ENCODE results near the gene OSTN. TPM values are rescaled to one million over a fixed set of nuclear protein-coding genes. Genes with fewer than 3 reads are reported as not detected.

OSTN gene
- total RNA-seq, 2 donors from 2014 or later: not detected

- Mint-ChIP-seq H3K36me3 (no peaks in the 10 kb centered on the region), H3K9me3 (no peaks in the 10 kb centered on the region), H3K27ac (no peak overlapping the region)
- DNase-seq (ENCODE audit: low spot score in 2 of 2) (no peak), ATAC-seq (no peak)
Observed at GRCh38 chr3:191282251-191283185, 83.5 kb downstream of the OSTN start.

DNA sequence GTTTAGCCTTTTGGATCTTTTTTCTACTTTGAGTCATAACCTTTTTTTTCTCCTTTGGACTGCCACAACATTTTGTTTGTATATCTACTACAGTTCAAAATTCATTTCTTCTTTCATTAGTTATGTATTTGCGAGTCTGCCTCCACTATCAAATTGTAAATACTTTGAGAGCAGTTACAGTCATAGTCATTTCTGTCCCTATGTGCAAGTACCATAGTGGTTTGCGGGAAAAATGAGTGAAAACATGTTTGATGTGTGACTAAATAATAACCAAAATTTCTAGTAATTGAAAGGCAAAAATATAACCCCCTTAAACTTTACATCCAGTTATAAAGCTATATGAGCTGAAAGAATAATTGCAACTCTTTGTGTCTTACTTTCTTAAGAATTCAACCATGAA, 84.4 kb downstream of the OSTN start:
- Mint-ChIP-seq H3K27ac (no peak overlapping the region), H3K9me3 (no peaks in the 10 kb centered on the region), H3K36me3 (no peaks in the 10 kb centered on the region)
- ATAC-seq: no peak
- DNase-seq (ENCODE audit: low spot score in 2 of 2): no peak

DNA sequence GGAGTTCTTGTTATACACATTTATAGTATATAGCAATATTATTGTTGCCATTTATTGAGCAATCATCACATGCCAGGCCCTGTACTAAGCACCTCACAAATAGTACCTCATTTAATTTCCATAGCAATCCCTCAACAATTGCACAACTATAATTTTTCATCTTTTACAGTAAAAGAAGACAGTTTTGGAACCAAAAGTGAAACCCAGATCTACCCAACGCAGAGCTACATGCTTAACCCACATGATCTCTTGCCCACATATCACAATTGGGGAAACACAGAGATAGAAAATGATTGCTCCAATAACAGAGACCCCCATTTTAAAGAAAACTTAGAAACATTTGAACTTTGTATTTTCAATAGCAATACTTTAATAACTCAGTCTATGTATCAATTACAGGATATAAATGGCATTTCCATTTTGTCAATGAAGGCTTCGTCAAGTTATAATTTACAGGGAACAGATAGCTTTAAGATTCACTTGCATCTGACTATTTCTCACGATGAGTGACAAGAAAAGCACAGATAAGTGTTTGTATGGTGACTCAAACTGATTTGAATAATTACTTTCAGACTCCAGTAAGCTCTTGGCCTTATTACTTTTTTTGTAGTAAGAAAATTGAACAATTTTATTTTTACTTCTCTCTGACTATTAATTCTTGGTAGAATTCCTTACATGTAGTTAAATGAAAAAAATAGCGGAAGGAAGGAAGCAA, 91.4 kb downstream of the OSTN start:
- H3K36me3 Mint-ChIP-seq: no peaks in the 10 kb centered on the region
- ATAC-seq: no peak
- no peaks in the 10 kb centered on the region for H3K9me3 Mint-ChIP-seq
- H3K27ac Mint-ChIP-seq: no peak overlapping the region
- DNase-seq (ENCODE audit: low spot score in 2 of 2): no peak

- H3K9me3 Mint-ChIP-seq: no peaks in the 10 kb centered on the region
- no peak for DNase-seq (ENCODE audit: low spot score in 2 of 2)
- no peak overlapping the region for H3K27ac Mint-ChIP-seq
- no peak for ATAC-seq
- no peaks in the 10 kb centered on the region for H3K36me3 Mint-ChIP-seq
Observed at GRCh38 chr3:191292243-191293015, 93.4 kb downstream of the OSTN start.

- Mint-ChIP-seq H3K36me3 (no peaks in the 10 kb centered on the region), H3K9me3 (no peaks in the 10 kb centered on the region), H3K27ac (no peak overlapping the region)
- DNase-seq (ENCODE audit: low spot score in 2 of 2): no peak
- ATAC-seq: no peak
Observed at GRCh38 chr3:191294291-191294690, 95.2 kb downstream of the OSTN start.

DNA sequence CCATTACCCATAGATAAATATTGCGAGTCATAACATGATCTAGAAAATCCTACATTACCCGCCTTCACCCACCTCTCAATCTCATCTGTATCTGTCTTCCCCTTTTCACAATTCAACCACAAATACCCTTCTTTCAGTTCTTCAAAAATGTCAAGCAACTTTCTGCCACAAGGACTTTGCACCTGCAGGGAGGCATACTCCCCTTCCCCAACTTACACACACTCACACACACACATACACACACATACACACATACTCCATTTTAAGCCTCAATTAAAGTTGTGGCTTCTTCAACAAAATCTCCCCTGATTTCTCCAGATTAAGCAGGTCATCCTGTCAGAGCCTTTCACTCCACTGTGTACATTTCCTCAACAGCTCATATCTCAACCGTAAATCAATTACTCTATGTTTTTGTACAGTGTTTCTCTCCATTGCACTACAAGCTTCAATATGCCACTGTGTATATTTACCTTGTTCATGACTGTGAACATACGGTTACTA, 97.0 kb downstream of the OSTN start:
- DNase-seq (ENCODE audit: low spot score in 2 of 2) (no peak), ATAC-seq (no peak)
- H3K36me3 Mint-ChIP-seq: no peaks in the 10 kb centered on the region
- no peaks in the 10 kb centered on the region for H3K9me3 Mint-ChIP-seq
- no peak overlapping the region for H3K27ac Mint-ChIP-seq

DNA sequence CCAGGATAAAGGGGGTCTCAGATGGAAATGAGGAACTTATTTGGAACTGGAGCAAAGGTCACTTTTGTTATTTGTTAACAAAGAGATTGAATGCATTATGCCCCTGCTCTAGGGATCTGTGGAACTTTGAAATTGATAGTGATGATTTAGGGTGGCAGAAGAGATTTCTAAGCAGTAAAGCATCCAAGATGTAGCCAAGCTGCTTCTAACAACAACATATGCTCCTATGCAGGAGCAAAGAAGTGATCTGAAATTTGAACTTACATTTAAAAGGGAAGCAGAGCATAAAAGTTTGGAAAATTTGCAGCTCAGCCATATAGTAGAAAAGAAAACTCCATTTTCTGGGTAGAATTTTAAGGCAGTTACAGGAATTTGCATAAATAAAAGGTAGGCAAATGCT, 99.8 kb downstream of the OSTN start:
- H3K9me3 Mint-ChIP-seq: no peaks in the 10 kb centered on the region
- no peak for ATAC-seq
- no peaks in the 10 kb centered on the region for H3K36me3 Mint-ChIP-seq
- no peak overlapping the region for H3K27ac Mint-ChIP-seq
- DNase-seq (ENCODE audit: low spot score in 2 of 2): no peak

GRCh38 chr3:191300422-191300821, 101.4 kb downstream of the OSTN start:
- no peaks in the 10 kb centered on the region for H3K9me3 Mint-ChIP-seq

DNA sequence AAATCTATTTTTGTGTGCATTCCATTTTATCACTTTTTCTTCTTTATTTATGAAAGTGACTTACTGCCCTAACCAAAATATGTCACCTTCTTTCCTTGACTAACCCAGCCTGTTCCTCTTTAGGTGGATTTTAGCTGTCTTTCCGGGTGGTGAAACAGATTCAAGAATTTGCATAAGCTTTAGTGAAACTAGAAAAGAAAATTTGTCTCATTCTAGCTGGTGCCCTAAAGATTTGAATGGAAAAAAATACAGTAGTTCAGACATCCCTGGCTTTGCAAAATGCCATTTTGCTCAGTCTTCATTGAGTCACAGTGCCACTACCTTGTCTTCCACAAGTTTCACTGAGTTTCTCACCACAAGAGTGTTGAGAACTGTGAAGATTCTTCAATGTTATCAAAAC, 102.0 kb downstream of the OSTN start:
- no peaks in the 10 kb centered on the region for H3K36me3 Mint-ChIP-seq
- ATAC-seq: no peak
- no peak overlapping the region for H3K27ac Mint-ChIP-seq
- DNase-seq (ENCODE audit: low spot score in 2 of 2): no peak
- H3K9me3 Mint-ChIP-seq: no peaks in the 10 kb centered on the region

More at GRCh38 chr3:191300422-191300821, 101.4 kb downstream of the OSTN start:
- ATAC-seq (no peak), DNase-seq (ENCODE audit: low spot score in 2 of 2) (no peak)
- H3K27ac Mint-ChIP-seq: no peak overlapping the region
- H3K36me3 Mint-ChIP-seq: no peaks in the 10 kb centered on the region

- Mint-ChIP-seq H3K9me3 (no peaks in the 10 kb centered on the region), H3K36me3 (no peaks in the 10 kb centered on the region), H3K27ac (no peak overlapping the region)
- DNase-seq (ENCODE audit: low spot score in 2 of 2) (no peak), ATAC-seq (no peak)
Observed at GRCh38 chr3:191301782-191302411, 102.9 kb downstream of the OSTN start.

DNA sequence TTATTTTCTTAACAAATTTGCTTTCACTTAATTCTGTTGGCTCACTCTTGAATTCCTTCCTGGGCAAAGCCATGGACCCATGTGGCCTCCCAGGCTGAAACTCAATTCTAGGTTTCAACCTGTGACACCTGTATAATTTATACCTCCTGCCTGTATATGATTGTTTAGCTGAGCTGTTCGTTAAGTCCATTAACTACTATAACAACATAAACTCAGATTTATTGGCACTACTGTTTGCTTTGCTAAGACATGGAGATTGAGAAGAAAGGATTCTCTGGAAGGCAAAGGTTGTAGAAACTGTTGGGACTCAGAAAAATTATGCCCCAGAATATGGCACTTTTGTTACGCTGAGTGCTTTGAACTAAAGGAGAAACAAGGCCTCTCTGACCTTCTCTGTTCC, 103.4 kb downstream of the OSTN start:
- ATAC-seq: no peak
- no peak overlapping the region for H3K27ac Mint-ChIP-seq
- DNase-seq (ENCODE audit: low spot score in 2 of 2): no peak
- no peaks in the 10 kb centered on the region for H3K9me3 Mint-ChIP-seq
- H3K36me3 Mint-ChIP-seq: no peaks in the 10 kb centered on the region

DNA sequence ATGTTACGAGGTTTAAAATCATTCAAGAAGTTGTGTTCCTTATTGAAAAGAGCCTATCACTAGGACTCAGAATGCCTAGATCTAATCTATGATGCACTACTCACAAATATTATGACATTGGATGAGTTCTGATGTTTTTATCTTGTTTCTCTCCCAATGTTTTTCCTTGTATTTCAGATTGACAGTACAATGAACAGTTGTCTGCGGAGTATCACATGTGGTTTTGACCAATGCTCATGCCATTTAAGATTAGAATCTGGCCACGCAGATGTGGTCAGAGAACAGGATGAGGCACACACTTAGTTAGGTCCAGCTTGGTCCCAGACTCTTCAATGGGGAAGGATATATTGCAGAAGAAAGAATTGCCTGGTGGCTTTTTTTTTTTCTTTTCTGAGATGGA, 104.6 kb downstream of the OSTN start:
- H3K9me3 Mint-ChIP-seq: no peaks in the 10 kb centered on the region
- H3K36me3 Mint-ChIP-seq: no peaks in the 10 kb centered on the region
- ATAC-seq: no peak
- no peak for DNase-seq (ENCODE audit: low spot score in 2 of 2)
- H3K27ac Mint-ChIP-seq: no peak overlapping the region

DNA sequence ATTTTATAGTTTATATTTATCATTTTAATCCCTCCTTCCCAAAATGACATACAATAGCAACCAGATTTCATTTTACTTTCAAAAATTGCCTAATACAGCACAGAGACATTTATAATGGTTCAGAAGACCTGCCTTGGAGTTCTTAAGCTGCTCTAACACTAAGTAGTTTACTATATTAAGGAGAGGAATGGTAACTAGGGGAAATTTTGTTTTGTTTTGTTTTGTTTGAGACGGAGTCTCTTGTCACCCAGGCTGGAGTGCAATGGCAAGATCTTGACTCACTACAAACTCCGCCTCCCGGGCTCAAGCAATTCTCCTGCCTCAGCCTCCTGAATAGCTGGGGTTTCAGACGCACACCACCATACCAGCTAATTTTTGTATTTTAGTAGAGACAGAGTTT, 107.4 kb downstream of the OSTN start:
- no peaks in the 10 kb centered on the region for H3K36me3 Mint-ChIP-seq
- no peak for DNase-seq (ENCODE audit: low spot score in 2 of 2)
- no peak for ATAC-seq
- H3K9me3 Mint-ChIP-seq: no peaks in the 10 kb centered on the region
- H3K27ac Mint-ChIP-seq: no peak overlapping the region

GRCh38 chr3:191307341-191307740, 108.3 kb downstream of the OSTN start:
- Mint-ChIP-seq H3K27ac (no peak overlapping the region), H3K36me3 (no peaks in the 10 kb centered on the region), H3K9me3 (no peaks in the 10 kb centered on the region)
- no peak for ATAC-seq
- no peak for DNase-seq (ENCODE audit: low spot score in 2 of 2)

- Mint-ChIP-seq H3K36me3 (no peaks in the 10 kb centered on the region), H3K27ac (no peak overlapping the region), H3K9me3 (peaks cover 2 to 3% of the 10 kb centered on the region in 2 donors)
- ATAC-seq (no peak), DNase-seq (ENCODE audit: low spot score in 2 of 2) (no peak)
Observed at GRCh38 chr3:191313296-191313695, 114.3 kb downstream of the OSTN start.

GRCh38 chr3:191314109-191314728, 115.2 kb downstream of the OSTN start:
- Mint-ChIP-seq H3K9me3 (peaks cover 2 to 3% of the 10 kb centered on the region in 2 donors), H3K36me3 (no peaks in the 10 kb centered on the region), H3K27ac (no peak overlapping the region)
- DNase-seq (ENCODE audit: low spot score in 2 of 2) (no peak), ATAC-seq (no peak)

Measured in activated naive CD4-positive, alpha-beta T cell treated with anti-CD3 and anti-CD28 coated beads, Interleukin-2, amount 50 U/mL, for 72 hours (primary cell).